ENCODE measurements around the gene EBI3. TPM values are rescaled to one million over a fixed set of nuclear protein-coding genes. Genes with fewer than 3 reads are reported as not detected.

Gene EBI3
- total RNA-seq, 1 experiment from 2014 or later, result not detected

GRCh38 chr19:4183967-4184717 is 45.2 kb upstream of the EBI3 start:
- Histone ChIP-seq H3K9me3 (ENCODE audit: insufficient read depth, low read depth) (no peaks in the 10 kb centered on the region), H3K27me3 (ENCODE audit: insufficient read depth, low read depth) (no peaks in the 10 kb centered on the region), H3K36me3 (ENCODE audit: low read depth) (no peaks in the 10 kb centered on the region), H3F3A (ENCODE audit: insufficient read depth, low read depth) (peaks cover 4% of the 10 kb centered on the region; the same call in 1 of the 2 replicates), H3K4me1 (replicated peaks; ENCODE audit: insufficient read depth) (peaks cover 4% of the 10 kb centered on the region; the same call in 1 of the 2 replicates), H3K4me3 (no peak overlapping the region), H2AFZ (no peak overlapping the region), H3K27ac (no peak overlapping the region), H3K4me2 (no peak overlapping the region), H3K9me2 (ENCODE audit: insufficient read depth) (no peaks in the 10 kb centered on the region), H4K20me1 (ENCODE audit: insufficient read depth) (no peaks in the 10 kb centered on the region), H3K79me2 (ENCODE audit: low read depth) (0 out of 2 replicates have a peak, but pooled peaks cover 7% of the 10 kb centered on the region)
- ChIA-PET CTCF (interaction anchor here (0.5 kb wide), 1 partner anchor 43 kb away, joined by 9 read pairs; no protein-coding TSS in a partner anchor), POLR2A (ENCODE audit: unreplicated experiment) (no interaction called here)
- BruUV-seq (replicated peaks), result no TSS peak
- intact Hi-C loops (cut with micrococcal nuclease; ENCODE audit: unreplicated experiment), result loop anchor here (5.0 kb wide), 2 partner anchors 42 to 117 kb away; partner anchors contain the start of gene ZBTB7A
- no peak for TF ChIP-seq CTCF (conservative IDR thresholded peaks at IDR 0.05)
- no peak for TF ChIP-seq EZH2 (IDR thresholded peaks at IDR 0.05; ENCODE audit: low read depth)
- DNase-seq, result no peak

- no peak overlapping the region for H3K4me2 ChIP-seq
- intact Hi-C loops (cut with micrococcal nuclease; ENCODE audit: unreplicated experiment), result loop anchor here (5.0 kb wide), 2 partner anchors 43 to 118 kb away; partner anchors contain the start of gene ZBTB7A
- TF ChIP-seq EZH2 (IDR thresholded peaks at IDR 0.05; ENCODE audit: low read depth), result no peak
- no peak for TF ChIP-seq CTCF (conservative IDR thresholded peaks at IDR 0.05)
- H3K27me3 ChIP-seq (ENCODE audit: insufficient read depth, low read depth), result no peaks in the 10 kb centered on the region
- H3K4me1 ChIP-seq (replicated peaks; ENCODE audit: insufficient read depth), result peaks cover 4% of the 10 kb centered on the region; the same call in 1 of the 2 replicates
- H3K9me2 ChIP-seq (ENCODE audit: insufficient read depth), result no peaks in the 10 kb centered on the region
- H3K79me2 ChIP-seq (ENCODE audit: low read depth), result 0 out of 2 replicates have a peak, but pooled peaks cover 7% of the 10 kb centered on the region
- DNase-seq, result no peak
- H2AFZ ChIP-seq, result no peak overlapping the region
- BruUV-seq (replicated peaks), result no TSS peak
- H4K20me1 ChIP-seq (ENCODE audit: insufficient read depth), result no peaks in the 10 kb centered on the region
- POLR2A ChIA-PET (ENCODE audit: unreplicated experiment), result no interaction called here
- peaks cover 4% of the 10 kb centered on the region; the same call in 1 of the 2 replicates for H3F3A ChIP-seq (ENCODE audit: insufficient read depth, low read depth)
- H3K9me3 ChIP-seq (ENCODE audit: insufficient read depth, low read depth), result no peaks in the 10 kb centered on the region
- H3K27ac ChIP-seq, result no peak overlapping the region
- no peaks in the 10 kb centered on the region for H3K36me3 ChIP-seq (ENCODE audit: low read depth)
- H3K4me3 ChIP-seq, result no peak overlapping the region
- CTCF ChIA-PET, result interaction anchor here (0.5 kb wide), 1 partner anchor 44 kb away, joined by 9 read pairs; no protein-coding TSS in a partner anchor
Measured at GRCh38 chr19:4184718-4185352, 44.5 kb upstream of the EBI3 start.

GRCh38 chr19:4185413-4186086 is 43.8 kb upstream of the EBI3 start:
- H2AFZ ChIP-seq, result no peak overlapping the region
- no peaks in the 10 kb centered on the region for H4K20me1 ChIP-seq (ENCODE audit: insufficient read depth)
- H3K4me2 ChIP-seq, result no peak overlapping the region
- 0 out of 2 replicates have a peak, but pooled peaks cover 6% of the 10 kb centered on the region for H3K79me2 ChIP-seq (ENCODE audit: low read depth)
- no peaks in the 10 kb centered on the region for H3K9me3 ChIP-seq (ENCODE audit: insufficient read depth, low read depth)
- H3K36me3 ChIP-seq (ENCODE audit: low read depth), result no peaks in the 10 kb centered on the region
- peaks cover under 1% of the 10 kb centered on the region; the same call in 1 of the 2 replicates for H3K4me1 ChIP-seq (replicated peaks; ENCODE audit: insufficient read depth)
- H3K27ac ChIP-seq, result no peak overlapping the region
- ChIA-PET CTCF (no interaction called here), POLR2A (ENCODE audit: unreplicated experiment) (no interaction called here)
- H3F3A ChIP-seq (ENCODE audit: insufficient read depth, low read depth), result peaks cover 4% of the 10 kb centered on the region; the same call in 1 of the 2 replicates
- no peaks in the 10 kb centered on the region for H3K9me2 ChIP-seq (ENCODE audit: insufficient read depth)
- no peaks in the 10 kb centered on the region for H3K27me3 ChIP-seq (ENCODE audit: insufficient read depth, low read depth)
- BruUV-seq (replicated peaks), result no TSS peak
- no peak overlapping the region for H3K4me3 ChIP-seq
- no peak for DNase-seq
- TF ChIP-seq EZH2 (IDR thresholded peaks at IDR 0.05; ENCODE audit: low read depth) (no peak), CTCF (conservative IDR thresholded peaks at IDR 0.05) (no peak)
- intact Hi-C loops (cut with micrococcal nuclease; ENCODE audit: unreplicated experiment), result no loop called here

Measured in PC-9 (cell line).